HG03469 (cell line): ENCODE measurements around the gene PNMA3.
"Not testable (repeated sequence)": the region's sequence is repeated elsewhere in the genome, so short reads cannot be mapped to it uniquely, and the experiment has no call there.

Experiments used
- ATAC-seq: cut with Tn5 transposase; IDR thresholded peaks from one replicate; pipeline ENCODE4 v1.9.1; 2021; ENCODE audit warnings: mild to moderate bottlenecking, moderate library complexity, moderate number of reproducible peaks; ENCODE audit not compliant: unreplicated experiment

Gene PNMA3

DNA sequence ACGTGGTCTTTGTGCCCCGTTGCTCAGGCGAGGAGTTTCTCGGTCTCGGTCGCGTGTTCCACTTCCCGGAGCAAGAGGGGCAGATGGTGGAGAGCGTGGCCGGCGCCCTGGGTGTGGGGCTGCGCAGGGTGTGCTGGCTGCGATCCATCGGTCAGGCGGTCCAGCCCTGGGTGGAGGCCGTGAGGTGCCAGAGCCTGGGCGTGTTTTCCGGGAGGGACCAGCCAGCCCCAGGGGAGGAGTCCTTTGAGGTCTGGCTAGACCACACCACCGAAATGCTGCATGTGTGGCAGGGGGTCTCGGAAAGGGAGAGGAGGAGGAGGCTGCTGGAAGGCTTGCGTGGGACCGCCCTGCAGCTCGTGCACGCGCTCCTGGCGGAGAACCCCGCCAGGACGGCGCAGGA is 17.1 kb downstream of the PNMA3 start:
- ATAC-seq: not testable (repeated sequence)

DNA sequence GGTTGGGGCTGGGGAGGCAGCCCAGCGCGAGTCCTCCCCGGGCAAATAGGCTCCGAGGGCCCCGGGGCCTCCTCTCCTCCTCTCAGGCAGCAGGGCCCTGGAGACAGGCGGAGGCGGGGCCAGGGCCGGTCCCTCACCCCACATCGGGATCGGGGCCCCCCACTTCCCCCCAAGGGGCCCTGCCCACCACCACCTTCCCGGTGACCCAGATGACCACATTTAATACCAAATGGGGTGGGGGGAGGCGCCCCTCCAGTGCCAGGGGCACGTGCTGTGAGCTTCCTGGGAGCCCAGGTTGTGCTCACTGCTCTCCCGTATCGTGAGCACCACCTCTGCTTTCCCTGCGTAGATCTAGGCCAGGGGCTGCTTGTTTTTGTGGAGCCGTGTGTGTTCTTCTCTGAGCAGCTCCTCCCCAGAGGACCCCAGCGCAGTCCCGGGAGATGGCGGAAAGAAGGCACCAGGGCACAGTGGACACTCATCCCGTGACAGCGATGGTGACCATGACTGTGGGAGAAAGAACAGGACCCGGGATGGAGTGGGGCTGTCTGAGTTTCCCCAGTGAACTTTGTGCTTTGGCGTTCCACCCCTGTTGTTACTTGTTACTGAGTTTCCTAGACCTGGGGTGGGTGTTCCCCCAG is 18.1 kb downstream of the PNMA3 start:
- ATAC-seq: no peak

DNA sequence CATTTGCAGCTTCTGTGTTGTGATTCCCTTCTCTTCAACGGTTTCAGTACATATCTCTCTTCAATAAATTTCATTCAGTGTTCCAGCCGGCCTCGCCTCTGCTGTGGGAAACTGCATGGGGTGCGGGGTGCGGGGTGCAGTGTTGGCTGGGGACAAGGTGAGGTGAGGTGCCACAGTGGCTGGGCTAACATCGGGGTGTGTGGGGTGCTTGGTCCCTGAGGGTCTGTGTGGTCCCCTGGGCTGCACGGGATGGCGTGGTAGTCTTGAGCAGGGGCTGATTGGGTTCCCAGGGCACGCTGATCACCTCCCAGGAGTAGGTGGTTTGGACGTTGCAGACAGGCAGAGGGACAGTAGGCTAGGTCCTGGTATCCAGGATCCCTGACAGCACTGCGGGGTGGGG is 18.7 kb downstream of the PNMA3 start:
- no peak for ATAC-seq

DNA sequence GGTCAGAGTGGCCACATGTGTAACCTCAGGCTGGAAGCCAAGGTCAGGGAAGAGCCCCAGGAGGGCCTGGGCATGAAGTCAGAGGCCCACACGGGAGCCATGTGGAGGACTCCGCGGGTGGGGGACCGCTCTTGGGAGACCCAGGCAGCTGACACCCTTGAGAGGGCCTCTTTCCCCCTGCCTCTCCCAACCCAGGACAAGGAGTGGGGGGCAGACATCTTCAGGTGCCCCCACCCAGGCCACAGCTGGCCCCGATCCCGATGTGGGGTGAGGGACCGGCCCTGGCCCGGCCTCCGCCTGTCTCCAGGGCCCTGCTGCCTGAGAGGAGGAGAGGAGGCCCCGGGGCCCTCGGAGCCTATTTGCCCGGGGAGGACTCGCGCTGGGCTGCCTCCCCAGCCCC is 19.1 kb downstream of the PNMA3 start:
- ATAC-seq: no peak

DNA sequence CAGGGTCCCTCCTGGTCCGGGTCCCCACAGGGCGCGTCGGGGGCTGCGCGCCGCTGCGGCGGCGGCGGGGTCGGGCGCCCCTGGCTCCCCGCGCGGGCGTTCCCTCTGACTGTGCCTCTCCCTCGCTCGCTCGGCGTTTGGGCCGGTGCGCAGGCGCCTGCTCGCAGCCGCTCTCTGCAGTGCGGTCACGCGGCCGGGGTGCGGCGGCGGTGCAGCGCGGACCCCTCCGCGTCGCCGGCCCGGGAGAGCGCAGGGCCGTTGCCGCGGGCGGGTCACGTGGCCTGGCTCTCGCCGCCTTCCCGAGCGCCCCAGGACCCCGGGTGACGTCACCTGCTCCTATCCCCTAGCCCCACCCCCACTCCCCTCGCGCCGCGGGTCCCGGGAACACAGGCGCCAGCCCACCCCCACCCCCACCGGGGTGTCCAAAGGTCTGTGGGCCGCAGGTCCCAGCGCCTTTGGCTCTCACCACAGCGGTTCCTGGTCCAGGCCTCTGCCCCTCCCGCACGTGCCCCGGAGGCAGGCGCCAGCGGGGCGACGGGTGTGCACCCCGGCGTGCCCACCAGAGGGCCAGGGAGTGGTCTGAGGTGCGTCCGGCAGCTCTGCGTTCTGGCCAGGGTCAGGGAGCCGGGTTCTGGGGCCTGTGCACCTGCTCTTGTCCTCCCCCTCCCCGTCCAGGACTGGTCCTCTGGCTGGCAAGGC is 21.3 kb downstream of the PNMA3 start:
- ATAC-seq: not testable (repeated sequence)

DNA sequence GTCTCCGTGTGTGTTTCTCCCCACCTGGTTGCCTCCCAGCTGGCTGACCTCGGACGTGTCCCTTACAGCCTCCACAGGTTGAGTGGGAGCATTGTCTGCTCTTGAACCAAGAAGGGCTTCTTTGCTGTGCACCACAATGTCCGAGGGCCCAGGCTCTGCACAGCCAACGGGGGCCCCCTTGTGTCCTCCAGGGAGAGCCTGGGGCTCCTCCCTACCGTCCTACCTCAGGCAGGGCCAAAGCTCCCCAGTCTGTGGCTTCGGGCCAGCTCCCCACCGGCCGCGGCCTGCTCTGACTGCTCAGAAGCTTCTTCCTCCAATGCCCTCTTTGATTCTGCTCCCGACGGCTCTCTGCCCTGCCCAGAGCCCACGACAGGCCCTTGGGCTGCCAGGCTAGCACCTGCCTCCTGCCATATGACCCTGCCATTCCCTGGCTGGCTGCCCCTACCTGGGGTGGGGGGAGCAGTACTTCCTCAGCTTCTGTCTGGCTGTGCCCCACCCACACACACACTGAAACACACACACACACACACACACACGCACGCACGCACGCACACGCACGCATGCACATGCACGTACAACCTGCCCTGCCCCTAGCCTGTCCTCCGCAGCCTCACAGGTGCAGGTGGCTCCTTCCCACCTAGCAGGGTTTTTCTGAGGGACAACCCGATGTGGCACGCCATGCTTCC is 27.1 kb downstream of the PNMA3 start:
- ATAC-seq: not testable (repeated sequence)

DNA sequence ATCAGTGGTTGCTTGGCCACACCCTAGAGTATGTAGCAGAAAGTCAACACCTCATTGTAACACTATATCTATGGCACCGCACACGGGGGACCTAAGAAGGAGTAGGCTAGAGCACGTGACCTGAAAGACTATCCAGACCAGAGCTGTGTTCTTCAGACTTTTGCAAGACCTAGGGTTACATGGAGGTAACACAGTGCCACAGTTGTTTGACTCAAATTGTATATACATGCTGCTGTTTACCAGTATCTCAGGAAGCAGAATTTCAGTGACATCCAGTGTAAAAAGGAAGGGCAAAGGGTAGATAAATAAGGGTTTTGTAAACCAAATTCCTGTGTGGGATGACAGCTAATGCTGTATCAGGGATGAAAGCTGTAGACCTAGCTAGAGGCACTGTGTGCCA is 46.1 kb downstream of the PNMA3 start:
- ATAC-seq: no peak

DNA sequence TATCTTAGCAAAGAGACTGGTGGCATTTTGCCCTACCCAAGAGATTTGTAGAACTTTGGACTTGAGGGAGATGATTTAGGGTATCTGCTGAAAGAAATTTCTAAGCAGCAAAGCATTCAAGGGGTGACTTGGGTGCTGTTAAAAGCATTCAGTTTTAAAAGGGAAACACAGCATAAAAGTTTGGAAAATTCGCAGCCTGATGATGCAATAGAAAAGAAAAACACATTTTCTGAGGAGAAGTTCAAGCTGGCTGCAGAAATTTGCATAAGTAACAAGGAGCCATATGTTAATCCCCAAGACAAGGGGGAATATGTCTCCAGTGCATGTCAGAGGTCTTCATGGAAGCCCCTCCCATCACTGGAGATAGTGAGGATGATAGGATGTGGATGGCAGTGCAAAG is 48.7 kb downstream of the PNMA3 start:
- ATAC-seq: not testable (repeated sequence)

DNA sequence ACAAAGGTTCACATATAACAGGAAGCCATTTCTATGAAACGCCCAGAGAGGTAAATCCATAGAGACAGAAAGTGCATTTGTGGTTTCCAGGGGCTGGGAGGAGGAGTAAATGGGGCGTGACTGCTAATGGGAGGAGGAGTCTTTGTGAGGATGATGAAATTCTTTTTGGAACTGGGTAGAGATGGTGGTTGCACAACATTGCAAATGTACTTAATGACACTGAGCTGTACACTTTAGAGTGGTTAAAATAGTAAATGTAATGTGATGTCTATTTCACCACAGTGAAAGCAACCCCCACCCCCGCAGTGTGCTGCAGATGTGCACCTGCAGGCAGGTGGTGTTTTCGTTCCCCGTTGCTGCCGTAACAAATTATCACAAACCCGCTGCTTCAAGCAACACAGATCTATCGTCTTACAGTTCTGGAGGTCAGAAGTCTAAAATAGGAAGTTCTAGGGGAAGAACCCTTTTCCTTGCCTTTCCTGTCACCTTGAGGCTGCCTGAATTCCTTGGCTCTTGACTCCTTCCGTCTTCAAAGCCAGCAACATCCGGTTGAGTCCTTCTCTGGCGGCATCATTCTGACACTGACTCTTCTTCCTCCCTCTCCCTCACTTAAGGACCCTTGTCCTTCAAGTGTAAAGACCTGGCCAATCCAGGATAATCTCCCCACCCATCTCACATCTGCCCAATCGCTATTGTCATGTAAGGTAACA is 50.0 kb downstream of the PNMA3 start:
- ATAC-seq: not testable (repeated sequence)
